AG04450 (cell line): Measurements from ENCODE around the gene IGIP. TPM values are rescaled to one million over a fixed set of nuclear protein-coding genes. Genes with fewer than 3 reads are reported as not detected.
A peak's percentile ranks its signal among the peaks of the same experiment; 100 is the strongest.
"Not testable (repeated sequence)": the region's sequence is repeated elsewhere in the genome, so short reads cannot be mapped to it uniquely, and the experiment has no call there.

ENCODE experiments used
- CTCF ChIA-PET: fragments of 300-600, 350-600 bp; formaldehyde crosslinking; extraction: SDS; loops from one replicate; lab custom pipeline; 2022; ENCODE audit warnings: antibody characterized with exemption, inconsistent platforms; lab: Charles Lee
- POLR2A ChIA-PET: fragments of 350-600 bp; formaldehyde crosslinking; extraction: SDS; loops from one replicate; lab custom pipeline; 2021; ENCODE audit warnings: antibody characterized with exemption, inconsistent platforms; lab: Yijun Ruan, JAX
- DNase-seq: peaks from one replicate; pipeline ENCODE4 v3.0.0-alpha.2; 2011; ENCODE audit warnings: low read depth, low spot score
- H3K27ac ChIP-seq: one replicate; pipeline ENCODE4 v1.5.1; 2012; ENCODE audit warnings: low read depth, low read length, control low read depth
- H3K27me3 ChIP-seq: one replicate; pipeline ENCODE4 v1.6.0; 2012; ENCODE audit warnings: low read length; ENCODE audit not compliant: control insufficient read depth, insufficient read depth
- H3K4me3 ChIP-seq: 2 replicates; pipeline ENCODE4 v1.5.1; 2011; ENCODE audit warnings: mild to moderate bottlenecking, low read depth, low read length, control low read depth
- H3K9me3 ChIP-seq: 2 replicates; pipeline ENCODE4 v1.5.1; 2012; ENCODE audit warnings: low read length; ENCODE audit not compliant: control insufficient read depth, insufficient read depth
- polyA plus RNA-seq: library from polyadenylated mRNA; depleted of rRNA; stranded (reverse); fragments of >200 nt; gene quantifications from 2 replicates; pipeline ENCODE4 v1.2.3, GENCODE V29; 2011
- TF ChIP-seq, protein P1 (sequence below): IDR thresholded peaks from 2 replicates; pipeline ENCODE4 v1.5.1; 2011; ENCODE audit warnings: low read depth, low read length, control low read depth, inconsistent platforms

Gene IGIP
- polyA plus RNA-seq, 1 experiment: 2.2 TPM

- POLR2A ChIA-PET: no interaction called here
Measured at GRCh38 chr5:140152022-140152999, 26.6 kb downstream of the IGIP start.

GRCh38 chr5:140153255-140153654 lies 27.5 kb downstream of the IGIP start:
- H3K27me3 ChIP-seq: peaks cover 11% of the 10 kb centered on the region
- TF ChIP-seq, protein P1, sequence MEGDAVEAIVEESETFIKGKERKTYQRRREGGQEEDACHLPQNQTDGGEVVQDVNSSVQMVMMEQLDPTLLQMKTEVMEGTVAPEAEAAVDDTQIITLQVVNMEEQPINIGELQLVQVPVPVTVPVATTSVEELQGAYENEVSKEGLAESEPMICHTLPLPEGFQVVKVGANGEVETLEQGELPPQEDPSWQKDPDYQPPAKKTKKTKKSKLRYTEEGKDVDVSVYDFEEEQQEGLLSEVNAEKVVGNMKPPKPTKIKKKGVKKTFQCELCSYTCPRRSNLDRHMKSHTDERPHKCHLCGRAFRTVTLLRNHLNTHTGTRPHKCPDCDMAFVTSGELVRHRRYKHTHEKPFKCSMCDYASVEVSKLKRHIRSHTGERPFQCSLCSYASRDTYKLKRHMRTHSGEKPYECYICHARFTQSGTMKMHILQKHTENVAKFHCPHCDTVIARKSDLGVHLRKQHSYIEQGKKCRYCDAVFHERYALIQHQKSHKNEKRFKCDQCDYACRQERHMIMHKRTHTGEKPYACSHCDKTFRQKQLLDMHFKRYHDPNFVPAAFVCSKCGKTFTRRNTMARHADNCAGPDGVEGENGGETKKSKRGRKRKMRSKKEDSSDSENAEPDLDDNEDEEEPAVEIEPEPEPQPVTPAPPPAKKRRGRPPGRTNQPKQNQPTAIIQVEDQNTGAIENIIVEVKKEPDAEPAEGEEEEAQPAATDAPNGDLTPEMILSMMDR: no peak
- H3K27ac ChIP-seq: no peak overlapping the region
- H3K9me3 ChIP-seq: no peaks in the 10 kb centered on the region
- no peak overlapping the region for H3K4me3 ChIP-seq
- CTCF ChIA-PET: interaction anchor here (1.0 to 10.6 kb wide), 4 partner anchors 7 to 78 kb away, joined by 3 to 101 read pairs (median 16); no protein-coding TSS in a partner anchor
- POLR2A ChIA-PET: no interaction called here
- DNase-seq: no peak

More at GRCh38 chr5:140152022-140152999, 26.6 kb downstream of the IGIP start:
- Histone ChIP-seq H3K27me3 (peaks cover 16% of the 10 kb centered on the region), H3K9me3 (no peaks in the 10 kb centered on the region), H3K27ac (no peak overlapping the region), H3K4me3 (no peak overlapping the region)
- no peak for DNase-seq
- CTCF ChIA-PET: interaction anchor here (0.6 to 10.6 kb wide), 3 partner anchors 9 to 269 kb away, joined by 5 to 101 read pairs (median 22); no protein-coding TSS in a partner anchor
- TF ChIP-seq, protein P1: no peak

GRCh38 chr5:140153905-140154304 lies 28.2 kb downstream of the IGIP start:
- no peak overlapping the region for H3K4me3 ChIP-seq
- H3K9me3 ChIP-seq: no peaks in the 10 kb centered on the region
- peaks cover 11% of the 10 kb centered on the region for H3K27me3 ChIP-seq
- ChIA-PET CTCF (interaction anchor here (1.0 to 10.6 kb wide), 5 partner anchors 8 to 367 kb away, joined by 3 to 101 read pairs (median 10); no protein-coding TSS in a partner anchor), POLR2A (no interaction called here)
- no peak for DNase-seq
- TF ChIP-seq, protein P1: no peak
- H3K27ac ChIP-seq: no peak overlapping the region

DNA sequence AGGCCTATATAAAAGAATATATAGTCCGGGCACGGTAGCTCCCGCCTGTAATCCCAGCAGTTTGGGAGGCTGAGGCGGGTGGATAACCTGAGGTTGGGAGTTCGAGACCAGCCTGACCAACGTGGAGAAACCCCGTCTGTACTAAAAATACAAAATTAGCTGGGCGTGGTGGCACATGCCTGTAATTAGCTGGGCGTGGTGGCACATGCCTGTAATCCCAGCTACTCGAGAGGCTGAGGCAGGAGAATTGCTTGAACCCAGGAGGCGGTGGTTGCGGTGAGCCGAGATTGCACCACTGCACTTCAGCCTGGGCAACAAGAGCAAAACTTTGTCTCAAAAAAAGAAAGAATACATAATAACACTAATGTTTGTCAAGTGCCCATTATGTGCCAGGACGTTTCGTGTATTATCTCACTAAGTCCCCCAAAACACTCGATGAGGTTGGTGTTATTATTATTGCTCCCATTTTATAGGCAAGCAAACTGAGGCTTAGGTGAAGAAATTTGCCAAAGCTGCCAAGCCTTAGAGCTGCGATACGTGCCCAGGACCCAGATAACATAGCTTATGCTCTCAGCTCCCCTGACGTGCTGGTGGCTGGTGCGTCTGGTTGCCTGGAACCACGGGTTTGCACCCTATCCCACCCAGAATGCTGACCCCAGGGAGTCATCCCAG lies 29.1 kb downstream of the IGIP start:
- H3K27ac ChIP-seq, H3K9me3 ChIP-seq, DNase-seq, POLR2A ChIA-PET, H3K4me3 ChIP-seq: not testable (repeated sequence)
- H3K27me3 ChIP-seq: peaks cover 11% of the 10 kb centered on the region
- CTCF ChIA-PET: interaction anchor here (1.7 to 10.6 kb wide), 5 partner anchors 9 to 368 kb away, joined by 5 to 101 read pairs (median 22); no protein-coding TSS in a partner anchor

DNA sequence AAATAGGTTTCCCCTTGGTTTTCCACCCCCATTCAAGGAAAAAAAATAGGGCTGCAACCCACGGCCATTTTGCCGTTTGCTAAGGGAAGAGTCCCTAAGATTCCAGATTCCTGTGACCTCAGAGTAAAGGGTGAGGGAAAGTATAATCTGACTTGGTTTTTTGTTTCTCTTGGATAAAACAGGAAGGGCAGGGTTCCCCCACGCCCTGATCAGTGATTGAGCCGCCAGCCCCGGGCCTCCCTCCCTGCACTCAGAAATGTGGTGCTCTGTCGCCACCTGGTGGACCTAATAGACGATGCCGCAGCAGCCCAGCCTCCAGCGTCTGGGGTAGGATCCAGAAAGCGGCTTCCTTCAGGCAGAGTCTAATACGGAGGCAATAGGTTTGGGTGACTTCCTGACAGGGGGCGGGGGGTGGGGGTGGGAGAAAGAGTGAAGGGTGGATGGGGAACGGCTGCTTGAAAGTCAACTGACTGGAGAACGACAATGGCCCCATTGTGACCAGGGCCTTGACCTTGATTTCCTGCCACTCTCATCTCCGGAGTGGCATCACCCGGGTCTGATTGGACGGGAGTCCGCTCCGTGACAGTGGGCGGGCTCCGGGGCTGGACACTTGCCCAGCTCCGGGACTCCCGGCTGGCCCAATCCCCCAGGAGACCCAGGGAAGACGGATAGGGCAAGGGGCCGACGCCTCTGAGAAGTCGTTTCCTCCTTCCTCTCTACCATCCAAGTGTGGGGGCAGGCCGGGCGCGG lies 31.5 kb downstream of the IGIP start:
- POLR2A ChIA-PET: interaction anchor here (0.6 kb wide), 1 partner anchor 87 kb away, joined by 5 read pairs; no protein-coding TSS in a partner anchor
- no peak for DNase-seq
- TF ChIP-seq, protein P1: peak; percentile 94
- Histone ChIP-seq H3K27ac (no peak overlapping the region), H3K9me3 (no peaks in the 10 kb centered on the region), H3K27me3 (peaks cover 8% of the 10 kb centered on the region), H3K4me3 (peak overlapping the region; percentile 34)
- CTCF ChIA-PET: interaction anchor here (0.9 to 10.6 kb wide), 5 partner anchors 10 to 189 kb away, joined by 4 to 101 read pairs (median 5); partner anchors contain the start of gene HBEGF
